ENCODE data around the gene GIMAP1. TPM values are rescaled to one million over a fixed set of nuclear protein-coding genes. Genes with fewer than 3 reads are reported as not detected.

The GIMAP1 gene
- total RNA-seq, 6 donors from 2014 or later = 8.4 to 13.5 (median 12.1) TPM

GRCh38 chr7:150731916-150732315 lies 15.5 kb downstream of the GIMAP1 start:
- WGBS, 2 donors = 54 to 55% methylated on average over 1 of the region's 1 CpG
- Histone ChIP-seq H3K4me3 (no peak overlapping the region), H3K27me3 (no peaks in the 10 kb centered on the region), H3K27ac (peak overlapping the region in 1 of 4 donors; percentile 27), H3K9me3 (peaks cover 0 to 12% (median 8%) of the 10 kb centered on the region in 4 donors), H3K36me3 (no peaks in the 10 kb centered on the region), H3K4me1 (peaks cover under 1 to 7% (median 4%) of the 10 kb centered on the region in 4 donors)
- TF ChIP-seq CTCF (IDR thresholded peaks at IDR 0.05) (no peak), EP300 (IDR thresholded peaks at IDR 0.05) (no peak), POLR2AphosphoS5 (IDR thresholded peaks at IDR 0.05) (no peak), POLR2A (IDR thresholded peaks at IDR 0.05) (no peak)
- DNase-seq (no peak), ATAC-seq (ENCODE audit: low FRiP score in 2 of 2) (no peak)

GRCh38 chr7:150732786-150733481 lies 16.5 kb downstream of the GIMAP1 start:
- peaks cover 0 to 7% (median 5%) of the 10 kb centered on the region in 4 donors for H3K9me3 ChIP-seq
- H3K36me3 ChIP-seq = no peaks in the 10 kb centered on the region
- H3K4me1 ChIP-seq = peaks cover 2 to 7% (median 6%) of the 10 kb centered on the region in 4 donors
- peak overlapping the region in 1 of 4 donors; percentile 21 for H3K27ac ChIP-seq
- TF ChIP-seq POLR2AphosphoS5 (IDR thresholded peaks at IDR 0.05) = no peak
- no peak for TF ChIP-seq CTCF (IDR thresholded peaks at IDR 0.05)
- no peak for TF ChIP-seq POLR2A (IDR thresholded peaks at IDR 0.05)
- no peak for TF ChIP-seq EP300 (IDR thresholded peaks at IDR 0.05)
- no peak for DNase-seq
- 70 to 72% methylated on average over 5 of the region's 5 CpGs for WGBS, 2 donors
- no peak for ATAC-seq (ENCODE audit: low FRiP score in 2 of 2)
- no peaks in the 10 kb centered on the region for H3K27me3 ChIP-seq
- H3K4me3 ChIP-seq = no peak overlapping the region

- Histone ChIP-seq H3K27ac (no peak overlapping the region), H3K9me3 (peaks cover 0 to 3% (median under 1%) of the 10 kb centered on the region in 4 donors), H3K4me3 (no peak overlapping the region), H3K27me3 (no peaks in the 10 kb centered on the region), H3K36me3 (no peaks in the 10 kb centered on the region), H3K4me1 (peaks cover 2 to 7% (median 6%) of the 10 kb centered on the region in 4 donors)
- DNase-seq = no peak
- whole genome bisulfite sequencing, 2 donors = 90 to 95% methylated on average over 5 of the region's 5 CpGs
- TF ChIP-seq POLR2A (IDR thresholded peaks at IDR 0.05) (no peak), POLR2AphosphoS5 (IDR thresholded peaks at IDR 0.05) (no peak), EP300 (IDR thresholded peaks at IDR 0.05) (no peak), CTCF (IDR thresholded peaks at IDR 0.05) (no peak)
- ATAC-seq (ENCODE audit: low FRiP score in 2 of 2) = no peak
Measured at GRCh38 chr7:150733482-150734095, 17.2 kb downstream of the GIMAP1 start.

GRCh38 chr7:150734254-150734653 lies 17.8 kb downstream of the GIMAP1 start:
- Histone ChIP-seq H3K27ac (no peak overlapping the region), H3K4me3 (no peak overlapping the region), H3K4me1 (peaks cover 2 to 7% (median 6%) of the 10 kb centered on the region in 4 donors), H3K9me3 (no peaks in the 10 kb centered on the region), H3K36me3 (no peaks in the 10 kb centered on the region), H3K27me3 (no peaks in the 10 kb centered on the region)
- ATAC-seq (ENCODE audit: low FRiP score in 2 of 2) = no peak
- no peak for DNase-seq
- WGBS, 2 donors = 72 to 75% methylated on average over 3 of the region's 3 CpGs
- no peak for TF ChIP-seq CTCF (IDR thresholded peaks at IDR 0.05)
- no peak for TF ChIP-seq EP300 (IDR thresholded peaks at IDR 0.05)
- no peak for TF ChIP-seq POLR2A (IDR thresholded peaks at IDR 0.05)
- no peak for TF ChIP-seq POLR2AphosphoS5 (IDR thresholded peaks at IDR 0.05)

Measured in upper lobe of left lung (tissue), 6 donors.